Caco-2 (cell line): ENCODE data around the gene HSPB6. TPM values are rescaled to one million over a fixed set of nuclear protein-coding genes. Genes with fewer than 3 reads are reported as not detected.

Experiments used
- BruUV-seq: library from RNA; stranded (reverse); fragments of 400-500 nt; replicated peaks from 2 replicates; lab custom pipeline; 2021; lab: Mats Ljungman, UMichigan
- CTCF ChIA-PET: fragments of 300-600 bp; sonication (Branson Sonifier 250); formaldehyde crosslinking; loops from one replicate; lab custom pipeline; 2022; ENCODE audit warnings: antibody characterized with exemption; lab: Charles Lee
- POLR2A ChIA-PET: fragments of 300-600 bp; sonication (Branson Sonifier 250); formaldehyde crosslinking; loops from one replicate; lab custom pipeline; 2022; ENCODE audit warnings: antibody characterized with exemption; lab: Charles Lee
- DNase-seq, 2 experiments: peaks; one replicate each; pipeline versions ENCODE4 v3.0.0 to v3.0.0-alpha.2; 2020 to 2022
- H3K27me3 ChIP-seq: replicated peaks from 2 replicates; pipeline ENCODE4 v1.6.0; 2011; ENCODE audit warnings: low read length; ENCODE audit not compliant: control insufficient read depth, insufficient read depth
- H3K36me3 ChIP-seq: 2 replicates; pipeline ENCODE4 v1.5.1; 2011; ENCODE audit warnings: low read length; ENCODE audit not compliant: control insufficient read depth, insufficient read depth
- H3K4me1 ChIP-seq: fragments of 250-450 bp; sonication (Bioruptor Pico); 2 replicates; pipeline ENCODE4 v1.5.1; 2020; ENCODE audit warnings: mild to moderate bottlenecking
- H3K4me3 ChIP-seq: 2 replicates; pipeline ENCODE4 v1.5.1; 2011; ENCODE audit warnings: low read depth, mild to moderate bottlenecking, control low read depth, low read length
- H3K9me3 ChIP-seq: fragments of 250-450 bp; sonication (Bioruptor Pico); 2 replicates; pipeline ENCODE4 v1.5.1; 2020; ENCODE audit warnings: mild to moderate bottlenecking, moderate library complexity
- H3K27ac Mint-ChIP-seq: one replicate; pipeline ENCODE4 v1.8.0; 2022; ENCODE audit warnings: mixed read lengths; ENCODE audit not compliant: unreplicated experiment
- H3K27me3 Mint-ChIP-seq: one replicate; pipeline ENCODE4 v1.8.0; 2022; ENCODE audit warnings: mixed read lengths; ENCODE audit not compliant: insufficient read depth, unreplicated experiment
- H3K36me3 Mint-ChIP-seq: one replicate; pipeline ENCODE4 v1.8.0; 2022; ENCODE audit warnings: mild to moderate bottlenecking, mixed read lengths; ENCODE audit not compliant: insufficient read depth, unreplicated experiment
- H3K4me1 Mint-ChIP-seq: one replicate; pipeline ENCODE4 v1.8.0; 2022; ENCODE audit warnings: low read depth, mixed read lengths; ENCODE audit not compliant: unreplicated experiment
- H3K4me3 Mint-ChIP-seq: one replicate; pipeline ENCODE4 v1.8.0; 2022; ENCODE audit warnings: mild to moderate bottlenecking, moderate library complexity, mixed read lengths; ENCODE audit not compliant: unreplicated experiment
- H3K9me3 Mint-ChIP-seq: one replicate; pipeline ENCODE4 v1.8.0; 2022; ENCODE audit warnings: mixed read lengths; ENCODE audit not compliant: unreplicated experiment
- CTCF ChIP-seq, 2 experiments: fragments of 200-600 bp in 1 of 2; IDR thresholded peaks; 1 replicate in 1 of 2; 2 replicates in 1 of 2; pipeline versions ENCODE4 v1.5.1 to v1.8.0; 2011 to 2022; ENCODE audit warnings: antibody characterized with exemption in 1 of 2, control low read depth in 1 of 2, inconsistent platforms in 1 of 2, low read depth in 1 of 2, low read length in 1 of 2, mild to moderate bottlenecking in 1 of 2, moderate library complexity in 1 of 2; ENCODE audit not compliant: insufficient read depth in 1 of 2, severe bottlenecking in 1 of 2, unreplicated experiment in 1 of 2
- intact Hi-C: fragments of 100-400 bp; cut with micrococcal nuclease; formaldehyde crosslinking; loops from one replicate; pipeline ENCODE4 v1.10.0; 2022; ENCODE audit not compliant: unreplicated experiment
- total RNA-seq: library from RNA; stranded (reverse); gene quantifications from 2 replicates; pipeline ENCODE4 v1.2.3, GENCODE V29; 2022

The HSPB6 gene
- total RNA-seq, 1 experiment from 2014 or later = 0.48 TPM

GRCh38 chr19:35780717-35781116 lies 23.9 kb upstream of the HSPB6 start:
- no peaks in the 10 kb centered on the region; the same call in 1 of the 2 replicates for H3K36me3 ChIP-seq
- no peaks in the 10 kb centered on the region for H3K4me1 ChIP-seq
- no peaks in the 10 kb centered on the region for H3K27me3 Mint-ChIP-seq
- no peak overlapping the region for H3K4me3 ChIP-seq
- H3K27me3 ChIP-seq = no peaks in the 10 kb centered on the region
- no peak for TF ChIP-seq CTCF (IDR thresholded peaks at IDR 0.05; ENCODE audit: insufficient read depth in 1 of 2, low read depth in 1 of 2, low read length in 1 of 2, severe bottlenecking in 1 of 2, unreplicated experiment in 1 of 2)
- H3K27ac Mint-ChIP-seq = no peak overlapping the region
- POLR2A ChIA-PET = interaction anchor here (0.6 kb wide), 1 partner anchor 62 kb away, joined by 5 read pairs; no protein-coding TSS in a partner anchor
- no peak for DNase-seq
- peaks cover 5% of the 10 kb centered on the region for H3K36me3 Mint-ChIP-seq
- H3K9me3 ChIP-seq = no peaks in the 10 kb centered on the region
- CTCF ChIA-PET = no interaction called here
- intact Hi-C loops = no loop called here
- BruUV-seq = no TSS peak
- H3K9me3 Mint-ChIP-seq = no peaks in the 10 kb centered on the region
- H3K4me3 Mint-ChIP-seq = no peak overlapping the region
- H3K4me1 Mint-ChIP-seq = peaks cover 8% of the 10 kb centered on the region

GRCh38 chr19:35780058-35780457 lies 23.2 kb upstream of the HSPB6 start:
- H3K4me1 Mint-ChIP-seq = peaks cover 8% of the 10 kb centered on the region
- no peak for TF ChIP-seq CTCF (IDR thresholded peaks at IDR 0.05; ENCODE audit: insufficient read depth in 1 of 2, low read depth in 1 of 2, low read length in 1 of 2, severe bottlenecking in 1 of 2, unreplicated experiment in 1 of 2)
- no peaks in the 10 kb centered on the region for H3K9me3 Mint-ChIP-seq
- H3K27me3 Mint-ChIP-seq = no peaks in the 10 kb centered on the region
- no peak overlapping the region for H3K4me3 Mint-ChIP-seq
- BruUV-seq = no TSS peak
- Histone ChIP-seq H3K4me1 (no peaks in the 10 kb centered on the region), H3K4me3 (no peak overlapping the region), H3K36me3 (no peaks in the 10 kb centered on the region; the same call in 1 of the 2 replicates), H3K27me3 (no peaks in the 10 kb centered on the region), H3K9me3 (no peaks in the 10 kb centered on the region)
- POLR2A ChIA-PET = interaction anchor here (0.6 kb wide), 1 partner anchor 61 kb away, joined by 5 read pairs; no protein-coding TSS in a partner anchor
- no peak for DNase-seq
- H3K27ac Mint-ChIP-seq = no peak overlapping the region
- intact Hi-C loops = no loop called here
- H3K36me3 Mint-ChIP-seq = peaks cover 8% of the 10 kb centered on the region
- CTCF ChIA-PET = no interaction called here

- ChIA-PET CTCF (no interaction called here), POLR2A (no interaction called here)
- BruUV-seq = no TSS peak
- peaks cover 18% of the 10 kb centered on the region for H3K36me3 Mint-ChIP-seq
- peaks cover 3% of the 10 kb centered on the region for H3K27me3 Mint-ChIP-seq
- no peaks in the 10 kb centered on the region; the same call in 1 of the 2 replicates for H3K36me3 ChIP-seq
- H3K9me3 ChIP-seq = no peaks in the 10 kb centered on the region
- no peak for TF ChIP-seq CTCF (IDR thresholded peaks at IDR 0.05; ENCODE audit: insufficient read depth in 1 of 2, low read depth in 1 of 2, low read length in 1 of 2, severe bottlenecking in 1 of 2, unreplicated experiment in 1 of 2)
- no peaks in the 10 kb centered on the region for H3K9me3 Mint-ChIP-seq
- no peak for DNase-seq
- no peaks in the 10 kb centered on the region for H3K4me1 ChIP-seq
- no peaks in the 10 kb centered on the region for H3K27me3 ChIP-seq
- no peak overlapping the region for H3K27ac Mint-ChIP-seq
- no peak overlapping the region for H3K4me3 ChIP-seq
- no peak overlapping the region for H3K4me3 Mint-ChIP-seq
- H3K4me1 Mint-ChIP-seq = peaks cover 17% of the 10 kb centered on the region
- intact Hi-C loops = no loop called here
These were observed 22.2 kb upstream of the HSPB6 start for GRCh38 chr19:35779033-35779432.
